ENCODE data around the gene NDST1. TPM values are rescaled to one million over a fixed set of nuclear protein-coding genes. Genes with fewer than 3 reads are reported as not detected.

The NDST1 gene
- polyA plus RNA-seq, 1 of the 3 experiments (the other 2 are of a cell fraction) = 29.2 TPM

GRCh38 chr5:150590979-150591695, 83.2 kb downstream of the NDST1 start:
- H3K4me1 ChIP-seq (ENCODE audit: control insufficient read depth in 1 of 2, insufficient read depth in 2 of 2, low read depth in 1 of 2, low read length in 1 of 2) = peaks cover 20 to 68% of the 10 kb centered on the region in 2 experiments
- no peak overlapping the region for H2AFZ ChIP-seq (ENCODE audit: low read depth)
- WGBS (ENCODE audit: low lambda C conversion rate) = 66% methylated on average over 9 of the region's 12 CpGs
- no peaks in the 10 kb centered on the region for H3K79me2 ChIP-seq (ENCODE audit: insufficient read depth)
- H3K9me3 ChIP-seq = no peaks in the 10 kb centered on the region
- no peak overlapping the region for H3K4me3 ChIP-seq (ENCODE audit: low read depth in 2 of 2, low read length in 1 of 2)
- TF ChIP-seq ELF1 (IDR thresholded peaks at IDR 0.05) = no peak
- TF ChIP-seq EP300 (IDR thresholded peaks at IDR 0.05; ENCODE audit: borderline replicate concordance in 1 of 2, low read depth in 1 of 2, low read length in 1 of 2) = peak in 1 of 2 experiments; percentile 83; a peak in 2 of 4 replicates
- TF ChIP-seq MEF2A (IDR thresholded peaks at IDR 0.05; ENCODE audit: borderline replicate concordance, low read depth) = no peak
- no peak for TF ChIP-seq RFX5 (IDR thresholded peaks at IDR 0.05; ENCODE audit: low read length)
- TF ChIP-seq CHD2 (IDR thresholded peaks at IDR 0.05; ENCODE audit: low read length, partially characterized antibody) = peak; percentile 85
- POLR2A ChIA-PET = interaction anchor here (1.2 to 1.9 kb wide), 4 partner anchors 9 to 21 kb away, joined by 4 to 14 read pairs (median 10); no protein-coding TSS in a partner anchor
- H3K36me3 ChIP-seq (replicated peaks in 1 of 2; ENCODE audit: control insufficient read depth in 1 of 2, insufficient read depth in 2 of 2, low read length in 1 of 2) = no peaks in the 10 kb centered on the region
- H3K4me2 ChIP-seq = no peak overlapping the region
- peaks cover 3% of the 10 kb centered on the region for H3F3A ChIP-seq (replicated peaks; ENCODE audit: insufficient read depth)
- peak overlapping the region in 1 of 2 experiments; percentile 93; a peak in 2 of 4 replicates for H3K27ac ChIP-seq (ENCODE audit: low read depth in 2 of 2, low read length in 1 of 2)
- H3K9ac ChIP-seq = no peak overlapping the region
- CTCF ChIA-PET = interaction anchor here (0.9 to 6.8 kb wide), 10 partner anchors 9 to 65 kb away, joined by 3 to 41 read pairs (median 4); partner anchors contain the start of gene SYNPO
- no peaks in the 10 kb centered on the region for H4K20me1 ChIP-seq (ENCODE audit: insufficient read depth)
- H3K9me2 ChIP-seq = no peaks in the 10 kb centered on the region
- peak; percentile 69 for DNase-seq
- H3K27me3 ChIP-seq (ENCODE audit: insufficient read depth) = no peaks in the 10 kb centered on the region

GRCh38 chr5:150593593-150593992, 85.7 kb downstream of the NDST1 start:
- no peak overlapping the region for H3K9ac ChIP-seq
- H2AFZ ChIP-seq (ENCODE audit: low read depth) = no peak overlapping the region
- H3F3A ChIP-seq (replicated peaks; ENCODE audit: insufficient read depth) = peaks cover 3% of the 10 kb centered on the region
- 88% methylated on average over 4 of the region's 4 CpGs for WGBS (ENCODE audit: low lambda C conversion rate)
- no peak overlapping the region for H3K4me2 ChIP-seq
- no peaks in the 10 kb centered on the region for H3K9me2 ChIP-seq
- H3K27ac ChIP-seq (ENCODE audit: low read depth in 2 of 2, low read length in 1 of 2) = peak overlapping the region in 1 of 2 experiments; percentile 85; a peak in 2 of 4 replicates
- H3K27me3 ChIP-seq (ENCODE audit: insufficient read depth) = no peaks in the 10 kb centered on the region
- TF ChIP-seq EP300 (IDR thresholded peaks at IDR 0.05; ENCODE audit: borderline replicate concordance in 1 of 2, low read depth in 1 of 2, low read length in 1 of 2) = no peak
- no peak for TF ChIP-seq REST (IDR thresholded peaks at IDR 0.05; ENCODE audit: low read depth, low read length)
- no peak for TF ChIP-seq NRF1 (IDR thresholded peaks at IDR 0.05; ENCODE audit: low read depth, low read length)
- TF ChIP-seq FOXM1 (IDR thresholded peaks at IDR 0.05; ENCODE audit: low read depth) = no peak
- TF ChIP-seq POLR2AphosphoS5 (IDR thresholded peaks at IDR 0.05; ENCODE audit: low read depth, low read length) = no peak
- no peak for TF ChIP-seq MEF2A (IDR thresholded peaks at IDR 0.05; ENCODE audit: borderline replicate concordance, low read depth)
- no peak for TF ChIP-seq EZH2phosphoT487 (IDR thresholded peaks at IDR 0.05; ENCODE audit: borderline replicate concordance, low read depth)
- TF ChIP-seq TCF12 (IDR thresholded peaks at IDR 0.05) = no peak
- no peak for TF ChIP-seq GABPA (IDR thresholded peaks at IDR 0.05; ENCODE audit: low read depth)
- no peak for TF ChIP-seq RCOR1 (IDR thresholded peaks at IDR 0.05; ENCODE audit: low read length)
- TF ChIP-seq USF1 (IDR thresholded peaks at IDR 0.05; ENCODE audit: borderline replicate concordance, low read depth) = no peak
- TF ChIP-seq MAX (IDR thresholded peaks at IDR 0.05; ENCODE audit: low read depth) = no peak
- no peak for TF ChIP-seq RXRA (IDR thresholded peaks at IDR 0.05; ENCODE audit: borderline replicate concordance, low read depth)
- no peaks in the 10 kb centered on the region for H3K36me3 ChIP-seq (replicated peaks in 1 of 2; ENCODE audit: control insufficient read depth in 1 of 2, insufficient read depth in 2 of 2, low read length in 1 of 2)
- no peak for DNase-seq
- CTCF ChIA-PET = interaction anchor here (0.8 to 6.8 kb wide), 9 partner anchors 11 to 62 kb away, joined by 3 to 41 read pairs (median 3); no protein-coding TSS in a partner anchor
- no peaks in the 10 kb centered on the region for H4K20me1 ChIP-seq (ENCODE audit: insufficient read depth)
- no peaks in the 10 kb centered on the region for H3K9me3 ChIP-seq
- POLR2A ChIA-PET = interaction anchor here (0.9 to 1.6 kb wide), 5 partner anchors 11 to 107 kb away, joined by 3 to 5 read pairs (median 3); partner anchors contain the start of gene RBM22
- H3K79me2 ChIP-seq (ENCODE audit: insufficient read depth) = no peaks in the 10 kb centered on the region
- no peak overlapping the region for H3K4me3 ChIP-seq (ENCODE audit: low read depth in 2 of 2, low read length in 1 of 2)
- H3K4me1 ChIP-seq (ENCODE audit: control insufficient read depth in 1 of 2, insufficient read depth in 2 of 2, low read depth in 1 of 2, low read length in 1 of 2) = peaks cover 22 to 80% of the 10 kb centered on the region in 2 experiments
